Keratinocyte (primary cell): ENCODE measurements around the gene EIF2B1. TPM values are rescaled to one million over a fixed set of nuclear protein-coding genes. Genes with fewer than 3 reads are reported as not detected.

Experiments used
- DNase-seq: peaks from one replicate; pipeline ENCODE4 v3.0.0-alpha.2; 2011; ENCODE audit warnings: low read depth, missing footprints, low spot score
- FAIRE-seq: peaks from 2 replicates; lab custom pipeline; 2011; peaks lifted over from hg19 to GRCh38; lab: Jason Lieb, UNC
- H2AFZ ChIP-seq: 2 replicates; pipeline ENCODE4 v1.6.0; 2012; ENCODE audit warnings: low read length, control low read depth, inconsistent platforms; ENCODE audit not compliant: control insufficient read depth
- H3K27ac ChIP-seq: 2 replicates; pipeline ENCODE4 v1.5.1; 2011; ENCODE audit warnings: low read length; ENCODE audit not compliant: control insufficient read depth, insufficient read depth
- H3K27me3 ChIP-seq: 3 replicates; pipeline ENCODE4 v1.6.0; 2011; ENCODE audit warnings: low read length; ENCODE audit not compliant: control insufficient read depth, insufficient read depth; ENCODE audit errors: extremely low read depth
- H3K36me3 ChIP-seq, 2 experiments: 2 replicates in 1 of 2; 3 replicates in 1 of 2; pipeline ENCODE4 v1.5.1; 2011; ENCODE audit warnings: low read length in 2 of 2, mild to moderate bottlenecking in 1 of 2; ENCODE audit not compliant: control insufficient read depth in 2 of 2, insufficient read depth in 2 of 2; ENCODE audit errors: extremely low read depth in 1 of 2
- H3K4me1 ChIP-seq: 3 replicates; pipeline ENCODE4 v1.5.1; 2011; ENCODE audit warnings: low read length; ENCODE audit not compliant: control insufficient read depth, insufficient read depth; ENCODE audit errors: extremely low read depth
- H3K4me2 ChIP-seq: 3 replicates; pipeline ENCODE4 v1.6.0; 2011; ENCODE audit warnings: low read depth, low read length; ENCODE audit not compliant: control insufficient read depth, insufficient read depth; ENCODE audit errors: extremely low read depth
- H3K4me3 ChIP-seq, 3 experiments: fragments of 200-600 bp in 1 of 3; sonication (generic) in 1 of 3; 2 replicates in 2 of 3; 3 replicates in 1 of 3; pipeline ENCODE4 v1.5.1; 2011 to 2016; ENCODE audit warnings: low read length in 3 of 3, mild to moderate bottlenecking in 3 of 3, control low read depth in 2 of 3, inconsistent platforms in 1 of 3, low read depth in 1 of 3, mixed read lengths in 1 of 3, mixed run types in 1 of 3, moderate library complexity in 1 of 3; ENCODE audit not compliant: control insufficient read depth in 2 of 3, insufficient read depth in 2 of 3; ENCODE audit errors: extremely low read depth in 1 of 3
- H3K79me2 ChIP-seq: 2 replicates; pipeline ENCODE4 v1.6.0; 2012; ENCODE audit warnings: low read length; ENCODE audit not compliant: control insufficient read depth, insufficient read depth
- H3K9ac ChIP-seq: 3 replicates; pipeline ENCODE4 v1.6.0; 2011; ENCODE audit warnings: low read length; ENCODE audit not compliant: control insufficient read depth, insufficient read depth; ENCODE audit errors: extremely low read depth
- H3K9me1 ChIP-seq: 3 replicates; pipeline ENCODE4 v1.6.0; 2011; ENCODE audit warnings: low read length; ENCODE audit not compliant: control insufficient read depth, insufficient read depth; ENCODE audit errors: extremely low read depth
- H3K9me3 ChIP-seq: 2 replicates; pipeline ENCODE4 v1.5.1; 2012; ENCODE audit warnings: low read depth, low read length; ENCODE audit not compliant: control insufficient read depth
- H4K20me1 ChIP-seq: 3 replicates; pipeline ENCODE4 v1.6.0; 2011; ENCODE audit warnings: low read length; ENCODE audit not compliant: control insufficient read depth, insufficient read depth; ENCODE audit errors: extremely low read depth
- EZH2 ChIP-seq: IDR thresholded peaks from one replicate; pipeline ENCODE4 v1.6.1; 2012; ENCODE audit warnings: inconsistent platforms, mild to moderate bottlenecking, low read length, moderate library complexity
- dilution Hi-C: fragments of 300-500 bp; cut with MboI; formaldehyde crosslinking; loops from one replicate; pipeline ENCODE4 v1.7.0; 2020; ENCODE audit warnings: low sequenced_read_pairs; ENCODE audit not compliant: extremely low pct_ligation_motif_present
- polyA plus RNA-seq, 5 experiments: library from polyadenylated mRNA; depleted of rRNA in 3 of 5; stranded (reverse) in 3 of 5; stranded (forward) in 1 of 5; unstranded in 1 of 5; fragments of >200 nt; gene quantifications; 1 replicate in 1 of 5; 2 replicates in 3 of 5; 3 replicates in 1 of 5; pipeline versions ENCODE4 v1.2.1 to v1.2.3, GENCODE V29; 2011 to 2012; ENCODE audit warnings: missing spikeins in 2 of 5, low read depth in 1 of 5, low replicate concordance in 1 of 5
- TF ChIP-seq, protein P1 (sequence below), 3 experiments: IDR thresholded peaks in 1 of 3; conservative IDR thresholded peaks in 1 of 3; optimal IDR thresholded peaks in 1 of 3; 2 replicates in 2 of 3; 3 replicates in 1 of 3; pipeline versions ENCODE3 to v1.5.1; 2011; ENCODE audit warnings: low read length in 3 of 3, mild to moderate bottlenecking in 3 of 3, moderate library complexity in 2 of 3, control low read depth in 1 of 3, inconsistent platforms in 1 of 3; ENCODE audit not compliant: insufficient read depth in 2 of 3; ENCODE audit errors: extremely low read depth in 1 of 3

Gene EIF2B1
- polyA plus RNA-seq, 1 donor (not counting 4 experiments of a cell fraction or from before 2014, with no cell fraction given): 39.5 TPM

DNA sequence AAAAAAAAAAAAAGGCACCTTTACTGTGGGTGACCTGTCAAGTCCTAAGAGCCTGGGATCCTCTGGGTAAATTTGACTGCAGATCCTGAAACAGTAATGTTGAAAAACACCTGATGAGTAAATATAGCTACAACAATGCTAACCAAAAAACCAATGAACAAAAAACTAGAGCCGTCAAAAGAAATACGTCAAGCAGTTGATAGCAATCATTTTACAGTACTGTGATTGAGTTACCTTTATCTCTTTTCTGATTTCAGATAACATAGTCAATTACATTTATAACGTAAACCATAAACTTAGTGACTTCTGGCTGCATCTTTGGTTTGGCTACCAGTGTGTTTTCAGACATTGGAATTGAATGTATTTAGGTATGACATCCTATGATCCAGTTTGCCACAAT, 55.2 kb downstream of the EIF2B1 start:
- Histone ChIP-seq H3K79me2 (peaks cover 11% of the 10 kb centered on the region), H3K4me3 (no peak overlapping the region), H3K9me1 (no peaks in the 10 kb centered on the region), H3K36me3 (no peaks in the 10 kb centered on the region), H3K9me3 (no peaks in the 10 kb centered on the region), H3K4me2 (no peak overlapping the region), H3K27ac (no peak overlapping the region), H3K4me1 (peaks cover 9% of the 10 kb centered on the region), H4K20me1 (no peaks in the 10 kb centered on the region), H2AFZ (no peak overlapping the region), H3K27me3 (no peaks in the 10 kb centered on the region), H3K9ac (no peak overlapping the region)
- dilution Hi-C loops: no loop called here
- TF ChIP-seq, protein P1, sequence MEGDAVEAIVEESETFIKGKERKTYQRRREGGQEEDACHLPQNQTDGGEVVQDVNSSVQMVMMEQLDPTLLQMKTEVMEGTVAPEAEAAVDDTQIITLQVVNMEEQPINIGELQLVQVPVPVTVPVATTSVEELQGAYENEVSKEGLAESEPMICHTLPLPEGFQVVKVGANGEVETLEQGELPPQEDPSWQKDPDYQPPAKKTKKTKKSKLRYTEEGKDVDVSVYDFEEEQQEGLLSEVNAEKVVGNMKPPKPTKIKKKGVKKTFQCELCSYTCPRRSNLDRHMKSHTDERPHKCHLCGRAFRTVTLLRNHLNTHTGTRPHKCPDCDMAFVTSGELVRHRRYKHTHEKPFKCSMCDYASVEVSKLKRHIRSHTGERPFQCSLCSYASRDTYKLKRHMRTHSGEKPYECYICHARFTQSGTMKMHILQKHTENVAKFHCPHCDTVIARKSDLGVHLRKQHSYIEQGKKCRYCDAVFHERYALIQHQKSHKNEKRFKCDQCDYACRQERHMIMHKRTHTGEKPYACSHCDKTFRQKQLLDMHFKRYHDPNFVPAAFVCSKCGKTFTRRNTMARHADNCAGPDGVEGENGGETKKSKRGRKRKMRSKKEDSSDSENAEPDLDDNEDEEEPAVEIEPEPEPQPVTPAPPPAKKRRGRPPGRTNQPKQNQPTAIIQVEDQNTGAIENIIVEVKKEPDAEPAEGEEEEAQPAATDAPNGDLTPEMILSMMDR (optimal IDR thresholded peaks at IDR 0.05 in 1 of 3, IDR thresholded peaks at IDR 0.05 in 1 of 3, conservative IDR thresholded peaks at IDR 0.05 in 1 of 3; ENCODE audit: extremely low read depth in 1 of 3, insufficient read depth in 2 of 3, low read length in 3 of 3): no peak
- TF ChIP-seq EZH2: no peak
- DNase-seq: no peak
- FAIRE-seq: no peak

DNA sequence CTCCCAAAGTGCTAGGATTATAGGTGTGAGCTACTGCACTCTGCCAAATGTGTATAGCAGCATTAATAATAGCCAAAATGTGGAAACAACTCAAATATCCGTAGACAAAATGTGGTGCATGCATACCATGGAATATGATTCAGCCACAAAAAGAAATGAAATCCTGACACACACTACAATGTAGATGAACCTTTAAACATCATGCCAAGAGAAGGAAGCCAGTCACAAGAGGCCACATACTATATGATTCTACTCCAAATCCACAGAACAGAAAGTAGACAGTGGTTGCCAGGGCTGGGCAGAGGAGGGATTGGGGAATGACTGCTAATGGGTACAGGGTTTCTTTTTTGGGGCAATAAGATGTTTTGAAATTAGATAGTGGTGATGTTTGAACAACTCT, 56.9 kb downstream of the EIF2B1 start:
- dilution Hi-C loops: no loop called here
- H3K9me3 ChIP-seq: no peaks in the 10 kb centered on the region

More for the DNA sequence above, 56.9 kb downstream of the EIF2B1 start:
- TF ChIP-seq, protein P1 (optimal IDR thresholded peaks at IDR 0.05 in 1 of 3, IDR thresholded peaks at IDR 0.05 in 1 of 3, conservative IDR thresholded peaks at IDR 0.05 in 1 of 3; ENCODE audit: extremely low read depth in 1 of 3, insufficient read depth in 2 of 3, low read length in 3 of 3): no peak
- TF ChIP-seq EZH2: no peak
- H3K9me1 ChIP-seq: no peaks in the 10 kb centered on the region
- no peak for FAIRE-seq
- H2AFZ ChIP-seq: no peak overlapping the region
- H4K20me1 ChIP-seq: no peaks in the 10 kb centered on the region
- H3K4me3 ChIP-seq: no peak overlapping the region
- H3K4me2 ChIP-seq: no peak overlapping the region
- H3K27ac ChIP-seq: no peak overlapping the region
- peaks cover 3% of the 10 kb centered on the region for H3K27me3 ChIP-seq
- DNase-seq: no peak
- no peaks in the 10 kb centered on the region for H3K36me3 ChIP-seq
- H3K79me2 ChIP-seq: no peaks in the 10 kb centered on the region
- H3K4me1 ChIP-seq: no peaks in the 10 kb centered on the region
- no peak overlapping the region for H3K9ac ChIP-seq
